LNCAP (cell line): ENCODE data around the gene DSN1.

Source experiments
- CTCF ChIP-seq: fragments of 450-650 bp; IDR thresholded peaks from 2 replicates; pipeline ENCODE4 v1.5.1; 2017; ENCODE audit warnings: mild to moderate bottlenecking

DSN1 gene

GRCh38 chr20:36709126-36709525 is 64.4 kb downstream of the DSN1 start:
- TF ChIP-seq CTCF, result no peak

GRCh38 chr20:36703530-36703929 is 70.0 kb downstream of the DSN1 start:
- TF ChIP-seq CTCF, result no peak
